AG09319 (cell line): ENCODE measurements around the gene FAM219B.

Experiments used
- DNase-seq: peaks from one replicate; pipeline ENCODE4 v3.0.0-alpha.2; 2010; ENCODE audit warnings: low read depth; ENCODE audit errors: extremely low read depth
- CTCF ChIP-seq: IDR thresholded peaks from 2 replicates; pipeline ENCODE4 v1.5.1; 2011; ENCODE audit warnings: low read depth, mild to moderate bottlenecking, inconsistent platforms, low read length, moderate library complexity

The FAM219B gene

GRCh38 chr15:74913041-74913440 is 6.4 kb upstream of the FAM219B start:
- TF ChIP-seq CTCF = no peak
- DNase-seq = no peak

DNA sequence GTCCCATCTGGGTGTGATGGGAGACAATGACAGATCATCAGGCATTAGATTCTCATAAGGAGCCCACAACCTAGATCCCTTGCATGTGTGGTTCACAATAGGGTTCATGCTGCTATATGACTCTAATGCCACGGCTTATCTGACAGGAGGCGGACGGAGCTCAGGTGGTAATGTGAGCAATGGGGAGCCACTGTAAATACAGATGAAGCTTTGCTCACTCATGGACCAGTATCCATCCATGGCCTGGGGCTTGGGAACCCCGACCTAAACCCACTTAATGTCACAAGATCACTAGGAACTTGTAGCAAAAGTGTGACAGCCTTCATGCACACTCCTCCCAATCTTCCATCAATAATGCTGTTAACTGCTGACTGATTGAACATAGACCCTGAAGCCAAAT is 2.0 kb upstream of the FAM219B start:
- no peak for DNase-seq
- TF ChIP-seq CTCF = no peak

- no peak for DNase-seq
- no peak for TF ChIP-seq CTCF
These were observed 666 bp upstream of the FAM219B start for GRCh38 chr15:74907163-74907870.

DNA sequence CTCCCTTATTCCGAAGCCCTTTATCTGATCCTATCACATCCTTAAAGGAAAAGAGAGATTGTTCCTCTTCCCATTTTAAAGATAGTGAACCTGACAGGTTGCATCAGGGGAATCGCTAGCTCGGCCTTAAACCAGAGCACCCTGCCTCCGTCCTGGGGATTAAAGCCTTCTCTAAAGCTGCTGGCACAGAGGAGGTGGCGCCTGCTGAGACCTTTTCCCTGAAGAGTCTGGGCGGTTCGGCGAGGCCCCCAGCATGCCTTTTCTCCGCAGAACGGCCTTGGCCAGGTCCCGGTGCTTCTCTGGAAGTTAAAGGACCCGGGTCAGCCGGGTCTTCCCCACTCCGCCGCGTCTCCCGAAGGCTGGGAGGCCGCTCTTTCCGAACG is 593 bp downstream of the FAM219B start:
- no peak for TF ChIP-seq CTCF
- no peak for DNase-seq

DNA sequence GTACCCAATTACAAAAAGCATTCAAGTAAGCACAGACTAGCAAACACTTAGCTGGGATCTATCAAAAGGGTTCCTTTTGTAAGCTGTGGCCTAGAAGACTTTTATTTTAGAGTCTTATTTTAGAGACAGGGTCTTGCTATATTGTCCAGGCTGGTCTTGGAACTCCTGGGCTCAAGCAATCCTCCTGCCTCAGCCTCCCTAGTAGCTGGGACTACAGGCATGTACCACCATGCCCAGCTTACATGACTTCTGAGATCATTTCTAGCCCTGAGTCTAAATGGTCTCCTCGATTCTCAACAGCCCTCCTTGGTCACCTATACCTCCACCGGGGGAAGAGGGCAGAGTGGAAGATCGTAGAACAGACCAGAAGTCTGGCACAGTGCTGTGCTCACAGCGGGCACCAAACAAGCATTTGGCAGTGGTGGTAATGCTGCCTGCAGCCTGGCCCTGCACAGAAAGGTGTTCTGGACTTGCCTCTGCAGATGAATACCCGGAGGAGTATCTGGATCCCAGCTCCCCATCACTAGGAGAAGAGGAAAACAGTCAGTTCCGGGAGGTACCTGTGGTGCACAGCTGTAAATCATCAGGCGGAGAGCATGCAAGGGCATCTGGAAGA is 2.4 kb downstream of the FAM219B start:
- DNase-seq = no peak
- no peak for TF ChIP-seq CTCF

- no peak for DNase-seq
- TF ChIP-seq CTCF = no peak
These were observed 3.0 kb downstream of the FAM219B start for GRCh38 chr15:74903676-74904075.

DNA sequence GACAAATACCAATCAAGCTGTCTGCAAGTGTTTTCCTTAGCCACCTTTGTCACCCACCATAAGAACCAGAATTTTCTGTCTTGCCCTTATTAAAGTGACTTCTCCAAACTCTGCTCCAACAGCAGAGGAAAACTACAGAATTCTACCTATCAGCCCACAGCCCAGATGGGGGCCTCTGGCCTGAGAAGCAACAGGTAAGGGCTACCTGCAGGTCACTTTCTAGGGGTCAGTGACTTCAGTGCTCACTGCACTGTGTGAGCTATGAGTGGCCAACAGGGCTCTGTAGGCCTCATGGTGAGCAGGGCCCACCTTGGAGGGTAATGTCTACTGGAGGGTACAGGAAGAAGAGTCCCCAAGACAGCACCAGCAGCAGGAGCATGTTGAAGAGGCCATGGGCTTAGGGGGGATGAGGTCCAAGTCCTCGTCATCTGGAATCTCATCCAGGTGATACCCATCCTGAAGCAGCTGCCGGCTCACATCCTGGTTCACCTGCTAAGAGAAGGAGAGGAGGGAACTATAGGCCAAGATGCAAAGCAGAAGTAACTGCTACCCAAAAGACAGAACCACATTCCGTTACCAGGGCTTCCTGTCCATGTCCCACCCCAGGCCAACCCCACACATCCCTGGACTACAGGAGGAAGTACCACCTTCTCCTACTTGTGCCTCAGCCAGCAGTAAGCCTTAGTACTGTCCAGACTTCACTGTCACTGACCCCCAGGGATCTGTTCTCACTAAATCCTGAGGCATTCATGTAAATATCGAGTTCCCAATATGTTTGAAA is 4.2 kb downstream of the FAM219B start:
- DNase-seq = no peak
- no peak for TF ChIP-seq CTCF
